HepG2 (cell line): ENCODE data around the gene CKS1B. TPM values are rescaled to one million over a fixed set of nuclear protein-coding genes. Genes with fewer than 3 reads are reported as not detected.

Source experiments
- ATAC-seq: fragments of 200-7000 bp; cut with Tn5 transposase; 3 replicates; pipeline ENCODE4 v1.9.1; 2020; ENCODE audit warnings: mild to moderate bottlenecking, moderate library complexity
- BruUV-seq: library from RNA; stranded (reverse); fragments of 400-500 nt; replicated peaks from 2 replicates; lab custom pipeline; 2021; lab: Mats Ljungman, UMichigan
- CTCF ChIA-PET: fragments of 300-600 bp; formaldehyde crosslinking; extraction: SDS; loops from one replicate; lab custom pipeline; 2021; ENCODE audit warnings: low total read pairs, inconsistent platforms, low intra/inter-chr PET ratio; lab: Yijun Ruan, JAX
- POLR2A ChIA-PET: fragments of 350-600 bp; sonication (Branson Sonifier 250); formaldehyde crosslinking; loops from one replicate; lab custom pipeline; 2020; ENCODE audit warnings: antibody characterized with exemption, inconsistent platforms; lab: Yijun Ruan, JAX
- DNase-seq: peaks from one replicate; pipeline ENCODE4 v3.0.0-alpha.2; 2015; ENCODE audit warnings: low spot score
- FAIRE-seq: peaks from 3 replicates; lab custom pipeline; 2011; peaks lifted over from hg19 to GRCh38; lab: Jason Lieb, UNC
- H2AFZ ChIP-seq: one replicate; pipeline ENCODE4 v1.6.1; 2011; ENCODE audit warnings: low read length, inconsistent platforms
- H3K27ac ChIP-seq: fragments of 300-600 bp; 3 replicates; pipeline ENCODE4 v1.8.0; 2011; ENCODE audit warnings: mixed run types, mild to moderate bottlenecking, mixed read lengths, low read length, inconsistent platforms; ENCODE audit not compliant: insufficient read depth; ENCODE audit errors: extremely low read length
- H3K27me3 ChIP-seq, 2 experiments: fragments of 200-600 bp in 1 of 2; 2 replicates in 1 of 2; 3 replicates in 1 of 2; pipeline versions ENCODE4 v1.6.0 to v1.8.0; 2011; ENCODE audit warnings: low read length in 2 of 2, mild to moderate bottlenecking in 2 of 2, moderate library complexity in 2 of 2, inconsistent platforms in 1 of 2; ENCODE audit not compliant: insufficient read depth in 2 of 2, control insufficient read depth in 1 of 2
- H3K36me3 ChIP-seq, 2 experiments: fragments of 200-600 bp in 1 of 2; replicated peaks in 1 of 2; 2 replicates in 1 of 2; 3 replicates in 1 of 2; pipeline versions ENCODE4 v1.5.1 to v1.8.0; 2011; ENCODE audit warnings: low read length in 2 of 2, inconsistent platforms in 1 of 2; ENCODE audit not compliant: insufficient read depth in 2 of 2, control insufficient read depth in 1 of 2
- H3K4me1 ChIP-seq: 2 replicates; pipeline ENCODE4 v1.5.1; 2012; ENCODE audit warnings: low read length, inconsistent platforms; ENCODE audit not compliant: insufficient read depth
- H3K4me2 ChIP-seq: 2 replicates; pipeline ENCODE4 v1.6.0; 2011; ENCODE audit warnings: low read depth, low read length, inconsistent platforms
- H3K4me3 ChIP-seq, 3 experiments: fragments of 200-600 bp in 1 of 3; sonication (generic), shearing (Covaris generic) in 1 of 3; replicated peaks in 1 of 3; 2 replicates each; pipeline ENCODE4 v1.5.1; 2011 to 2016; ENCODE audit warnings: low read length in 3 of 3, inconsistent platforms in 2 of 3, low read depth in 2 of 3, mild to moderate bottlenecking in 2 of 3, control low read depth in 1 of 3, mixed read lengths in 1 of 3; ENCODE audit not compliant: insufficient read depth in 1 of 3
- H3K79me2 ChIP-seq: one replicate; pipeline ENCODE4 v1.6.1; 2011; ENCODE audit warnings: low read length, inconsistent platforms; ENCODE audit not compliant: insufficient read depth
- H3K9ac ChIP-seq: 2 replicates; pipeline ENCODE4 v1.6.0; 2011; ENCODE audit warnings: mild to moderate bottlenecking, low read depth, low read length, inconsistent platforms; ENCODE audit not compliant: insufficient read depth
- H3K9me3 ChIP-seq: 2 replicates; pipeline ENCODE4 v1.5.1; 2012; ENCODE audit warnings: mild to moderate bottlenecking, low read length
- H4K20me1 ChIP-seq: 2 replicates; pipeline ENCODE4 v1.6.0; 2011; ENCODE audit warnings: inconsistent platforms, mild to moderate bottlenecking, low read length, moderate library complexity; ENCODE audit not compliant: insufficient read depth
- HDAC6 ChIP-seq: fragments of 200-600 bp; sonication (generic); IDR thresholded peaks from 2 replicates; pipeline ENCODE4 v1.7.0; 2017; ENCODE audit warnings: mild to moderate bottlenecking, antibody characterized with exemption, low read length, low read depth
- MIER2 ChIP-seq: IDR thresholded peaks from 2 replicates; pipeline ENCODE4 v1.6.1; 2016; ENCODE audit warnings: missing biosample characterization, missing genetic modification reagents
- MIER3 ChIP-seq: IDR thresholded peaks from 2 replicates; pipeline ENCODE4 v1.6.1; 2016; ENCODE audit warnings: missing compliant biosample characterization, borderline replicate concordance
- SMYD3 ChIP-seq: sonication (generic); formaldehyde crosslinking; IDR thresholded peaks from 2 replicates; pipeline ENCODE4 v1.8.1; 2023; ENCODE audit warnings: mild to moderate bottlenecking, missing genetic modification reagents
- SNRNP70 ChIP-seq: fragments of 200-400 bp; formaldehyde crosslinking; IDR thresholded peaks from 2 replicates; pipeline ENCODE4 v1.6.1; 2017; ENCODE audit warnings: mild to moderate bottlenecking, low read depth, low read length, moderate library complexity
- SPEN ChIP-seq: sonication (generic); formaldehyde crosslinking; IDR thresholded peaks from 2 replicates; pipeline ENCODE4 v1.5.1; 2020; ENCODE audit warnings: low read depth, mild to moderate bottlenecking, missing genetic modification reagents
- ZNF354B ChIP-seq: sonication (generic); formaldehyde crosslinking; IDR thresholded peaks from 2 replicates; pipeline ENCODE4 v1.8.0; 2022; ENCODE audit warnings: mild to moderate bottlenecking, missing genetic modification reagents
- ZNF782 ChIP-seq: sonication (generic); formaldehyde crosslinking; IDR thresholded peaks from 2 replicates; pipeline ENCODE4 v1.4.0; 2020; ENCODE audit warnings: missing genetic modification reagents, mild to moderate bottlenecking, borderline replicate concordance
- WGBS: methylation state at CpG from one replicate; pipeline ENCODE4 v1.1.6; 2017; ENCODE audit warnings: low lambda C conversion rate; 5-methylcytosine and 5-hydroxymethylcytosine counted together
- in situ Hi-C: cut with HindIII; loops from 2 replicates; pipeline ENCODE4 v1.10.0; 2017; ENCODE audit warnings: low pct_unique_long_range_greater_than_20kb; ENCODE audit not compliant: extremely low pct_ligation_motif_present
- intact Hi-C: fragments of 100-400 bp; cut with micrococcal nuclease; formaldehyde crosslinking; loops from one replicate; pipeline ENCODE4 v1.10.0; 2022; ENCODE audit not compliant: unreplicated experiment
- polyA plus RNA-seq, 8 experiments: library from polyadenylated mRNA; depleted of rRNA in 3 of 8; stranded (reverse) in 7 of 8; unstranded in 1 of 8; fragments of >200 nt; fragmentation: Illumina TruSeq in 4 of 8; extraction: Trizol in 4 of 8; gene quantifications; 2 replicates each; pipeline versions ENCODE4 v1.2.1 to v1.2.3, GENCODE V29; 2011 to 2016; ENCODE audit warnings: low read depth in 4 of 8, missing spikeins in 1 of 8, mixed read lengths in 1 of 8; ENCODE audit not compliant: insufficient read depth in 1 of 8
- total RNA-seq, 5 experiments: library from RNA; depleted of rRNA; stranded (reverse); fragments of >200 nt; fragmentation: Illumina TruSeq; extraction: Trizol; gene quantifications; 2 replicates each; pipeline ENCODE4 v1.2.3, GENCODE V29; 2016; ENCODE audit warnings: low read depth in 1 of 5
- TF ChIP-seq, protein P1 (sequence below): sonication (generic); formaldehyde crosslinking; IDR thresholded peaks from 2 replicates; pipeline ENCODE4 v1.5.0; 2020; ENCODE audit warnings: missing genetic modification reagents
- TF ChIP-seq, protein P2 (sequence below): sonication (generic); formaldehyde crosslinking; IDR thresholded peaks from 2 replicates; pipeline ENCODE4 v1.4.0; 2020; ENCODE audit warnings: mild to moderate bottlenecking, low read depth, missing genetic modification reagents
- TF ChIP-seq, protein P3 (sequence below): sonication (generic); formaldehyde crosslinking; IDR thresholded peaks from 2 replicates; pipeline ENCODE4 v1.4.0; 2020; ENCODE audit warnings: missing genetic modification reagents

Gene CKS1B
- total and polyA plus RNA-seq, 2 of the 13 experiments (the other 11 are each of a cell fraction or from before 2014, with no cell fraction given): 217 to 222 TPM

DNA sequence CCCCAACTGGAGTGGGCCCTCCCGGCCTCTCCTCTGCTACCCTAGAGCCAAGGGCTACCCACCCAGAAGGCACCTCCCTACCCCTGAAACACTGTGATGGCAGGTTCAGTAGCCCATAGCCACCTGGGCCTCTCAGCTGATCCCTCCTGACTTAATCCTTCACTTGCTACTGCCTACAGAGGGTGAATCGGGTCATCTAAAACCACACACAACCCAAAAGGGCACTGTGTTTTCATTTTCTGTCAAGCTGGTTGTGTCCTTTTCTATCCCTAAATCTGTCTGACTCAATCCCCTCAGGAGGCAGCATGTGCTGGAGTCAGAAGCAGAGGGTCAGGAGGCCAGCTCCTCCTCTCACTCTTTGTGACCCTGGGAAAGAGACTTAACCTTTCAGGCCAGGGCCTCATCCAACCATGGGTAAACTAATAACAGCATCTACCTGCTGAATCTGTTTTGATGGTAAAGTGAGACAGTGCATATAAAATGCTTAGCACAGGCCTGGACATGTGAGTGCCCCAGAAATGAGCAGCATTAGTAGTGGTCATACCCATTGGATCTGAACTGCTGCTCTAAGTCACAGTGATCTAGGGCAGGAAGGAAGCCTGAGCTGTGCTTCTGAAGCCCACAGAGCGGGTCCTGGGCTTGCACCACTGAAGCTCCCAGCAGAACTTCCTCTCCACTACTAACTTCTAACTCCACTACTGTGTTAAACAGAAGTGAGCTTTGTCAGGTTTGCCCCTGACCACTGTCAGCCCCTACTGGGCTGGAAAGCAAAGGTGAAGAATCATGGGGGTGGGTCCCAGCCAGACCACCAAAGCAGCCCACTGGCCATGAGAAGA is 48.9 kb upstream of the CKS1B start:
- H3K4me3 ChIP-seq: no peak overlapping the region
- POLR2A ChIA-PET: no interaction called here
- FAIRE-seq (no peak), DNase-seq (no peak), ATAC-seq (no peak)
- TF ChIP-seq ZNF782 (CRISPR knock-in tag) (no peak), HDAC6 (no peak), SNRNP70 (no peak), MIER2 (CRISPR knock-in tag) (no peak), SMYD3 (CRISPR knock-in tag) (no peak), SPEN (CRISPR knock-in tag) (no peak), ZNF354B (CRISPR knock-in tag) (no peak), MIER3 (CRISPR knock-in tag) (no peak)
- TF ChIP-seq, protein P1, sequence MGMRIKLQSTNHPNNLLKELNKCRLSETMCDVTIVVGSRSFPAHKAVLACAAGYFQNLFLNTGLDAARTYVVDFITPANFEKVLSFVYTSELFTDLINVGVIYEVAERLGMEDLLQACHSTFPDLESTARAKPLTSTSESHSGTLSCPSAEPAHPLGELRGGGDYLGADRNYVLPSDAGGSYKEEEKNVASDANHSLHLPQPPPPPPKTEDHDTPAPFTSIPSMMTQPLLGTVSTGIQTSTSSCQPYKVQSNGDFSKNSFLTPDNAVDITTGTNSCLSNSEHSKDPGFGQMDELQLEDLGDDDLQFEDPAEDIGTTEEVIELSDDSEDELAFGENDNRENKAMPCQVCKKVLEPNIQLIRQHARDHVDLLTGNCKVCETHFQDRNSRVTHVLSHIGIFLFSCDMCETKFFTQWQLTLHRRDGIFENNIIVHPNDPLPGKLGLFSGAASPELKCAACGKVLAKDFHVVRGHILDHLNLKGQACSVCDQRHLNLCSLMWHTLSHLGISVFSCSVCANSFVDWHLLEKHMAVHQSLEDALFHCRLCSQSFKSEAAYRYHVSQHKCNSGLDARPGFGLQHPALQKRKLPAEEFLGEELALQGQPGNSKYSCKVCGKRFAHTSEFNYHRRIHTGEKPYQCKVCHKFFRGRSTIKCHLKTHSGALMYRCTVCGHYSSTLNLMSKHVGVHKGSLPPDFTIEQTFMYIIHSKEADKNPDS: no peak
- TF ChIP-seq, protein P2, sequence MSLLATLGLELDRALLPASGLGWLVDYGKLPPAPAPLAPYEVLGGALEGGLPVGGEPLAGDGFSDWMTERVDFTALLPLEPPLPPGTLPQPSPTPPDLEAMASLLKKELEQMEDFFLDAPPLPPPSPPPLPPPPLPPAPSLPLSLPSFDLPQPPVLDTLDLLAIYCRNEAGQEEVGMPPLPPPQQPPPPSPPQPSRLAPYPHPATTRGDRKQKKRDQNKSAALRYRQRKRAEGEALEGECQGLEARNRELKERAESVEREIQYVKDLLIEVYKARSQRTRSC (CRISPR knock-in tag): no peak
- TF ChIP-seq, protein P3, sequence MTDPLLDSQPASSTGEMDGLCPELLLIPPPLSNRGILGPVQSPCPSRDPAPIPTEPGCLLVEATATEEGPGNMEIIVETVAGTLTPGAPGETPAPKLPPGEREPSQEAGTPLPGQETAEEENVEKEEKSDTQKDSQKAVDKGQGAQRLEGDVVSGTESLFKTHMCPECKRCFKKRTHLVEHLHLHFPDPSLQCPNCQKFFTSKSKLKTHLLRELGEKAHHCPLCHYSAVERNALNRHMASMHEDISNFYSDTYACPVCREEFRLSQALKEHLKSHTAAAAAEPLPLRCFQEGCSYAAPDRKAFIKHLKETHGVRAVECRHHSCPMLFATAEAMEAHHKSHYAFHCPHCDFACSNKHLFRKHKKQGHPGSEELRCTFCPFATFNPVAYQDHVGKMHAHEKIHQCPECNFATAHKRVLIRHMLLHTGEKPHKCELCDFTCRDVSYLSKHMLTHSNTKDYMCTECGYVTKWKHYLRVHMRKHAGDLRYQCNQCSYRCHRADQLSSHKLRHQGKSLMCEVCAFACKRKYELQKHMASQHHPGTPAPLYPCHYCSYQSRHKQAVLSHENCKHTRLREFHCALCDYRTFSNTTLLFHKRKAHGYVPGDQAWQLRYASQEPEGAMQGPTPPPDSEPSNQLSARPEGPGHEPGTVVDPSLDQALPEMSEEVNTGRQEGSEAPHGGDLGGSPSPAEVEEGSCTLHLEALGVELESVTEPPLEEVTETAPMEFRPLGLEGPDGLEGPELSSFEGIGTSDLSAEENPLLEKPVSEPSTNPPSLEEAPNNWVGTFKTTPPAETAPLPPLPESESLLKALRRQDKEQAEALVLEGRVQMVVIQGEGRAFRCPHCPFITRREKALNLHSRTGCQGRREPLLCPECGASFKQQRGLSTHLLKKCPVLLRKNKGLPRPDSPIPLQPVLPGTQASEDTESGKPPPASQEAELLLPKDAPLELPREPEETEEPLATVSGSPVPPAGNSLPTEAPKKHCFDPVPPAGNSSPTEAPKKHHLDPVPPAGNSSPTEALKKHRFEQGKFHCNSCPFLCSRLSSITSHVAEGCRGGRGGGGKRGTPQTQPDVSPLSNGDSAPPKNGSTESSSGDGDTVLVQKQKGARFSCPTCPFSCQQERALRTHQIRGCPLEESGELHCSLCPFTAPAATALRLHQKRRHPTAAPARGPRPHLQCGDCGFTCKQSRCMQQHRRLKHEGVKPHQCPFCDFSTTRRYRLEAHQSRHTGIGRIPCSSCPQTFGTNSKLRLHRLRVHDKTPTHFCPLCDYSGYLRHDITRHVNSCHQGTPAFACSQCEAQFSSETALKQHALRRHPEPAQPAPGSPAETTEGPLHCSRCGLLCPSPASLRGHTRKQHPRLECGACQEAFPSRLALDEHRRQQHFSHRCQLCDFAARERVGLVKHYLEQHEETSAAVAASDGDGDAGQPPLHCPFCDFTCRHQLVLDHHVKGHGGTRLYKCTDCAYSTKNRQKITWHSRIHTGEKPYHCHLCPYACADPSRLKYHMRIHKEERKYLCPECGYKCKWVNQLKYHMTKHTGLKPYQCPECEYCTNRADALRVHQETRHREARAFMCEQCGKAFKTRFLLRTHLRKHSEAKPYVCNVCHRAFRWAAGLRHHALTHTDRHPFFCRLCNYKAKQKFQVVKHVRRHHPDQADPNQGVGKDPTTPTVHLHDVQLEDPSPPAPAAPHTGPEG (CRISPR knock-in tag): no peak
- CTCF ChIA-PET: no interaction called here
- no peak overlapping the region for H3K4me2 ChIP-seq
- H3K27ac ChIP-seq: no peak overlapping the region
- intact Hi-C loops: no loop called here
- WGBS: 100% methylated on average over 2 of the region's 3 CpGs
- in situ Hi-C loops: no loop called here
- H4K20me1 ChIP-seq: no peaks in the 10 kb centered on the region
- no peak overlapping the region for H2AFZ ChIP-seq
- no TSS peak for BruUV-seq
- H3K79me2 ChIP-seq: no peaks in the 10 kb centered on the region
- H3K4me1 ChIP-seq: no peaks in the 10 kb centered on the region
- no peaks in the 10 kb centered on the region for H3K27me3 ChIP-seq
- no peak overlapping the region for H3K9ac ChIP-seq
- H3K36me3 ChIP-seq: peaks cover 1 to 10% of the 10 kb centered on the region in 2 experiments; a peak in 2 of 5 replicates
- H3K9me3 ChIP-seq: no peaks in the 10 kb centered on the region
